Measurements from ENCODE around the gene KRTAP4-11. TPM values are rescaled to one million over a fixed set of nuclear protein-coding genes. Genes with fewer than 3 reads are reported as not detected.
"Not testable (repeated sequence)": the region's sequence is repeated elsewhere in the genome, so short reads cannot be mapped to it uniquely, and the experiment has no call there.

Gene KRTAP4-11
- total RNA-seq, 1 donor from 2014 or later, result not detected

DNA sequence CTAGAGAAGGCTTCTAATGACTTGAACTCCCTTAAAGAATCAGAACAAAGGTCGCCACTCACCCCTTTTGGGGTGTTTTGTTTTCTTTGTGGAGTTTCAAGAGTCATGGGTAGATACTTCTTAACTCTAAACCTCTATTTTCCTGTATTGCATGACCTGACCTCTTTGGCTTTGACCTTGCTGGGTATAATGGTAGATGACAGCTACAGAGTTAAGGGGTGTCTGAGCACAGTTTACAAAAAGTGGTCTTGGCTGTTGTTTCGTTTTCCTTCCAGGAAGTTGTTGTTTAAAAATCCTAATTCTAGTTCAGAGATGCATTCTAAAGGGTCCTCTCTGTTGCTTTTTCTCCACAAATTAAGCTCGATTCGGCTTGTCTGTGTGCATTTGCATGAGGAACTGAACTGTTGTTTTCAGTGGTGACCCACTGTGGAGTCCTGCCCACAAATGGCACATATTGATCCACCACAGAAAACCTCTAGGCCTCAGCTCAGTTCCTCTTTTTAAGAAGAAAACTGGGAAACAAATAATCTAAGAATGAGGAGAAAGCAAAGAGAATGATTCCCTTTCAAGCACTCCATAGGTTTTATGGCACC, 29.3 kb downstream of the KRTAP4-11 start:
- ATAC-seq; DNase-seq (ENCODE audit: low spot score): not testable (repeated sequence)

DNA sequence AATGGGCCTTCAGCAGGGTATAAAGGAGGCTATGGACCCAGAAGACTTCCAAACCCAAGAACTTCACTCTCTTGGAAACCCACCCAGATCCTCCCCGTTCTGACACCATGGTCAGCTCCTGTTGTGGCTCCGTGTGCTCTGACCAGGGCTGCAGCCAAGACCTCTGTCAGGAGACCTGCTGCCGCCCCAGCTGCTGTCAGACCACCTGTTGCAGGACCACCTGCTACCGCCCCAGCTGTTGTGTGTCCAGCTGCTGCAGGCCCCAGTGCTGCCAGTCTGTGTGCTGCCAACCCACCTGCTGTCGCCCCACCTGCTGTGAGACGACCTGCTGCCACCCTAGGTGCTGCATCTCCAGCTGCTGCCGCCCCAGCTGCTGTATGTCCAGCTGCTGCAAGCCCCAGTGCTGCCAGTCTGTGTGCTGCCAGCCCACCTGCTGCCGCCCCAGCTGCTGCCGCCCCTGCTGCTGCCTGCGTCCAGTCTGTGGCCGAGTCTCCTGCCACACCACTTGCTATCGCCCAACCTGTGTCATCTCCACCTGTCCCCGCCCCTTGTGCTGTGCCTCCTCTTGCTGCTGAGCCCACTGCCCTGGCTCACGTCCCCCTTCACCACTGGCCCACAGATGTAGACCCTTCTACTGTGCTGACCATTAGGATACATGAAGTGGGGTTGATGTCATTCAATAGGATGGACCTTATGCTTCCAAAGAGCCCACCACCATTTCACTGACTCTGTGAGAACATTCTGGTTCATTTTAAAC, 33.9 kb downstream of the KRTAP4-11 start, which contains the start of gene KRTAP4-7:
Gene KRTAP4-7 (plus strand): TSS at position 51 of the 757 bp plus-strand sequence. CDS start 57 bp downstream, at position 108.
- not testable (repeated sequence) for DNase-seq (ENCODE audit: low spot score); ATAC-seq

DNA sequence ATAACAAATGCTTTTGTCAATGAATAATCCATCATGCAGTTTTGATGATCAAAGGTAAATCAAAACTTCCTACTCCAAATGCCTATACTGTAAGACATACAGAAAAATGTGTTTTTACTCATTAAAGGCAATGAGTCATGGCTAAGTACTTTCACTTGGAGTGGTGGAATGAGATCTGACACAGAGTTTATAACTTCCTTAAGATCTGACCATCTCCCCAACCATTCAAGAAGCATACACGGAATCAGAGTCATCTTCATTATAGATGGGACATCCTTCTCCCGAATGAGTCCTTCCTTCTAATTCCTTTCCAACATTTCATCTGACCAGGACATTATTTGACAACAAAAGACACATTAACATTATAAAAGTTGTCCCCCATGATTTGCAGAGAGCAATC, 34.7 kb downstream of the KRTAP4-11 start:
- ATAC-seq; DNase-seq (ENCODE audit: low spot score): not testable (repeated sequence)

DNA sequence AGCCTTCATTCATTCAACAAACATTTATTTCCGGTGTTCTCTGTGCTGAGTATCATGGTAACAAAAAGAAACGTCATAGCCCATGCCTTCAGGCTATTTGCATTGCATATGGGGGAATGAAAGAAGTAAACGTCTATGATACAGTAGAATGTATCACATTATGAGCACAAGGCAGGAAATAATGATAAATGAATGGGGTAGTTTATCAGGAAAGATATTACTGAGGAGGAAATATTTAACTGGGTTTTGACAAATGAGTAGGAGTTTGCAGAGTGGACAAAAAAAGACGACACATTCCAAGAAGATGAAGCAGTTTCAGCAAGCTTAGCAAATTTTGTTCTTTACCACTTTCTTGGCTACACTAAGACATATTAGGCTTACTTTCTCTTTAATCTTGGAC, 35.5 kb downstream of the KRTAP4-11 start:
- ATAC-seq (no peak), DNase-seq (ENCODE audit: low spot score) (no peak)

DNA sequence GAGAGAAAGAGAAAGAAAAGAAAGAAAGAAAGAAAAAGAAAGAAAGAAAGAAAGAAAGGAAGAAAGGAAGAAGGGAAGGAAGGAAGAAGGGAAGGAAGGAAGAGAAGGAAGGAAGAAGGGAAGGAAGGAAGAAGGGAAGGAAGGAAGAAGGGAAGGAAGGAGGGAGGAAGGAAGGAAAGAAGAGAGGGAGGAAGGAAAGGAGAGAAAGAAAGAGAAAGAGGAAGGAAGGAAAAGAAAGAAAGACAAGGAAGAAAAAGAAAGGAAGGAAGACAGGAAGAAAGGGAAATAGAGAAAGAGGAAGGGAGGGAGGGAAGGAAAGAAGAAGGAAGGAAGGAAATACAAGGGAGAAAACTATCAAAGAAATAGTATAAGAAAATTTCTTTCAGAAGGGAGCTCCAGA, 41.4 kb downstream of the KRTAP4-11 start:
- no peak for ATAC-seq
- DNase-seq (ENCODE audit: low spot score), result no peak

DNA sequence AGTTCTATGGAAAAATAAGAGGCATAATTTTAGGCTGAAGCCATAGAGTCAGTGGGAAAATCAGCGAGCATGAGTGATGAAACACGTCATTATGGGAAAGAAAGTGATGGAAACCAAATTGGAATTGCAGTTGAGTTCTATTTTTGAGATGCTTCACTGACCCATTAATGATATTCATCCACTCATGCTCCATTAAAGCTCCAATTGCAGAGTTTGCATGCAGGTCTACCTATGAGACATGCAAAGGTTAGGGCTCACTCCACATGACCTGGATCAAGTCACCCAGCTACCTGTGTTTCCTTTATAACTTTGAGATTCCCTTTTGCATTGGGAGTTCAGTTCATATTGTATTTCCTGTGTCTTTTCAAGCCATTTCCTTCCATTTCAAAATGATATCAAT, 44.5 kb downstream of the KRTAP4-11 start:
- no peak for DNase-seq (ENCODE audit: low spot score)

DNA sequence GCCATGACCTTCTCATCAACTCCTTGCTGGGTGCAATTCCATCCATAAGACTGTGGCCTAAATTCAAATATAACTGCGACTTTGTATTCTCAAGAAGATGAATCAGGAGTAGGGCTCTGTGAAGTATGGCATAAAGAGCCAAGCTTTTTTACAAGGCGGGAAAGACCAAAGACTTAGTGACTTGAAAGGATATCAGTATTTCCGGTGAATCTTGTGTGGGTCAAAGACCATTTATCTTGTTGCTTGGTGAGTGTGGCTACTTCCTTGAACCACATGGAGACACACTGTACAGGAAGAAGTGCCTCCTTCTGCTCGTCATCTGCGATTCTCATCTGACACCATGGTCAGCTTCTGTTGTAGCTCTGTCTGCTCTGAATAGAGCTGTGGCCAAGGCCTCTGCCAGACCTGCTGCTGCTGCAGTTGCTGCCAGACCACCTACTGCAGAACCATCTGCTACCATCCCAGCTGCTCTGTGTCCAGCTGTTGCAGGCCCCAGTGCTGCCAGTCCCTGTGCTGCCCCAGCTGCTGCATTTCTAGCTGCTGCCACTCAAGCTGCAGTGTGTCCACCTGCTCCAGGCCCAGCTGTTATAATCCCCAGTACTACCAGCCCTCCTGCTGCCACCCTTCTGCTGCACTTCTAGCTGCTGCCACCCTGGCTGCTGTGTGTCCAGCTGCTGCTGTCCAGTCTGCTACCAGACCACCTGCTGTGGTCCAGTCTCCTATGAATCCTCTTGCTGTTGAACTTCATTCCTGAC, 46.4 kb downstream of the KRTAP4-11 start:
- DNase-seq (ENCODE audit: low spot score), result no peak

More for the DNA sequence above, 44.5 kb downstream of the KRTAP4-11 start:
- no peak for ATAC-seq

DNA sequence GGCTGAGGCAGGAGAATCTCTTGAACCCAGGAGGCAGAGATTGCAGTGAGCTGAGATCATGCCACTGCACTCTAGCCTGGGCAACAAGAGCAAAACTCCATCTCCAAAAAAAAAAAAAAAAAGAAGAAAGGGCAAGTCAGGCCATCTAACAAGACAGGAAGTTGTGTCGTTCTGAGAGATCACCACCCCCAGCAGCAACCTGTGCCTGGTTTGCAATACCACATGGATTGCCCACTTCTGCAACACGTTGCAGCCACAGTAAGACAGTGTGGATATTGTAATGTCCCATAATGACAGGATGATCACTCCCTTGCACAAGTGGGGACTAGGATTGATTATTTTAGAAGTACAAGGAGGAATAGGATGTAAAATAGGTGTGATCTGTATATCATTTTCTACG, 49.1 kb downstream of the KRTAP4-11 start:
- ATAC-seq (no peak), DNase-seq (ENCODE audit: low spot score) (no peak)

More for the DNA sequence above, 46.4 kb downstream of the KRTAP4-11 start:
- ATAC-seq, result no peak

DNA sequence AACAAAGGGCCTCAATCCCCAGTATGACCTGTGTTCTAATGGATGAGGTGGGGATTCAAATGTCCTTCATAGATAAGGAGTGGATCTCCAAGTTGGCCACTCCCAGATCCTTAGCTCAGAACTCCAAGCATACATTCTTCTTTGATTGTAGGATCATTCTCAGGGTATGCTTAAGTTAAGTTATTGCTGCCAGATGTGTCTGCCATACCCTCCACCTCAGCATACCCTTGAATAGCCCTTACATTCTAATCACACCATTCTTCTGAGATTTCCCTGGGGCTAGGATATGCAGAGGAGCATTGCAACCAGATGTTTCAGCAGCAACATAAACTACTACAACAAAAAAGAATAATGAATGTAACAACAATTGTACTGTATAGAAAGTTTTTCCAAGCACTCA, 50.9 kb downstream of the KRTAP4-11 start:
- ATAC-seq (no peak), DNase-seq (ENCODE audit: low spot score) (no peak)

Other genes starting within 250 kb of the KRTAP4-11 start
- 0.40 TPM for gene KRT20, start 233.1 kb downstream of the KRTAP4-11 start, total RNA-seq
- gene KRT23, start 180.7 kb downstream of the KRTAP4-11 start, total RNA-seq, result 0.13 TPM
- gene KRT39, start 151.4 kb downstream of the KRTAP4-11 start, total RNA-seq, result not detected
- not detected for gene KRT40, start 134.0 kb downstream of the KRTAP4-11 start, total RNA-seq
- gene KRTAP3-3, start 124.2 kb downstream of the KRTAP4-11 start, total RNA-seq, result not detected
- not detected for gene KRTAP3-2, start 118.5 kb downstream of the KRTAP4-11 start, total RNA-seq
- gene KRTAP3-1, start 109.2 kb downstream of the KRTAP4-11 start, total RNA-seq, result not detected
- gene KRTAP1-5, start 91.2 kb downstream of the KRTAP4-11 start, total RNA-seq, result not detected
- gene KRTAP1-4, start 88.2 kb downstream of the KRTAP4-11 start, total RNA-seq, result not detected
- gene KRTAP1-3, start 83.5 kb downstream of the KRTAP4-11 start, total RNA-seq, result not detected
- not detected for gene KRTAP1-1, start 76.9 kb downstream of the KRTAP4-11 start, total RNA-seq
- gene KRTAP2-1, start 71.1 kb downstream of the KRTAP4-11 start, total RNA-seq, result not detected
- not detected for gene KRTAP2-2, start 63.1 kb downstream of the KRTAP4-11 start, total RNA-seq
- not detected for gene KRTAP2-3, start 58.3 kb downstream of the KRTAP4-11 start, total RNA-seq
- gene KRTAP2-4, start 52.5 kb downstream of the KRTAP4-11 start, total RNA-seq, result not detected
- not detected for gene KRTAP4-7, start 34.2 kb downstream of the KRTAP4-11 start, total RNA-seq
- not detected for gene KRTAP4-8, start 20.2 kb downstream of the KRTAP4-11 start, total RNA-seq
- not detected for gene KRTAP4-16, start 16.2 kb downstream of the KRTAP4-11 start, total RNA-seq
- not detected for gene KRTAP4-9, start 13.0 kb downstream of the KRTAP4-11 start, total RNA-seq
- not detected for gene KRTAP4-12, start 5.8 kb upstream of the KRTAP4-11 start, total RNA-seq
- not detected for gene KRTAP4-6, start 22.2 kb upstream of the KRTAP4-11 start, total RNA-seq
- gene KRTAP4-5, start 31.5 kb upstream of the KRTAP4-11 start, total RNA-seq, result not detected
- not detected for gene KRTAP4-4, start 42.4 kb upstream of the KRTAP4-11 start, total RNA-seq
- not detected for gene KRTAP4-3, start 49.8 kb upstream of the KRTAP4-11 start, total RNA-seq
- gene KRTAP4-2, start 59.8 kb upstream of the KRTAP4-11 start, total RNA-seq, result not detected
- not detected for gene KRTAP4-1, start 66.5 kb upstream of the KRTAP4-11 start, total RNA-seq
- gene KRTAP9-1, start 71.5 kb upstream of the KRTAP4-11 start, total RNA-seq, result not detected
- not detected for gene KRTAP9-2, start 108.3 kb upstream of the KRTAP4-11 start, total RNA-seq
- not detected for gene KRTAP9-3, start 114.1 kb upstream of the KRTAP4-11 start, total RNA-seq
- gene KRTAP9-8, start 119.6 kb upstream of the KRTAP4-11 start, total RNA-seq, result not detected
- not detected for gene KRTAP9-4, start 131.3 kb upstream of the KRTAP4-11 start, total RNA-seq
- not detected for gene KRTAP9-9, start 137.0 kb upstream of the KRTAP4-11 start, total RNA-seq
- gene KRTAP9-6, start 147.0 kb upstream of the KRTAP4-11 start, total RNA-seq, result not detected
- gene KRTAP9-7, start 157.3 kb upstream of the KRTAP4-11 start, total RNA-seq, result not detected
- not detected for gene KRTAP29-1, start 184.5 kb upstream of the KRTAP4-11 start, total RNA-seq
- gene KRTAP16-1, start 190.9 kb upstream of the KRTAP4-11 start, total RNA-seq, result not detected
- not detected for gene KRTAP17-1, start 197.3 kb upstream of the KRTAP4-11 start, total RNA-seq
- gene KRT33A, start 232.5 kb upstream of the KRTAP4-11 start, total RNA-seq, result not detected